Right lobe of liver (tissue), 4 donors: Measurements from ENCODE around the gene PLD6.

Source experiments
- CTCF ChIP-seq, 4 donors: fragments of 200-600 bp in 3 of 4; fragments of 450-650 bp in 1 of 4; IDR thresholded peaks; one replicate each; pipeline versions ENCODE4 v1.5.1 to v1.8.0; 2016 to 2022; ENCODE audit warnings: antibody characterized with exemption in 4 of 4, mild to moderate bottlenecking in 2 of 4
- POLR2A ChIP-seq: fragments of 450-650 bp; IDR thresholded peaks from one replicate; pipeline ENCODE4 v1.6.1; 2017; ENCODE audit warnings: antibody characterized with exemption, mild to moderate bottlenecking
- donor health status: DM: no; HTN: no; CAD: no.
- donor health status: DM: no; HTN: no; CAD: no.
- donor health status: DM: no; HTN: yes; CAD: no.

GRCh38 chr17:17204041-17204591 is 2.0 kb downstream of the PLD6 start:
- TF ChIP-seq CTCF (IDR thresholded peaks at IDR 0.05) (no peak), POLR2A (no peak)
